Activated CD4-positive, alpha-beta T cell treated with anti-CD3 and anti-CD28 coated beads, Interleukin-2, amount 50 U/mL, for 4 hours (primary cell): Measurements from ENCODE around the gene NDRG4.

ENCODE experiments used
- DNase-seq, 2 experiments: peaks; one replicate each; pipeline ENCODE4 v3.0.0-alpha.2; 2020

Gene NDRG4

GRCh38 chr16:58497468-58497867, 2.5 kb upstream of the NDRG4 start:
- DNase-seq: no peak

DNA sequence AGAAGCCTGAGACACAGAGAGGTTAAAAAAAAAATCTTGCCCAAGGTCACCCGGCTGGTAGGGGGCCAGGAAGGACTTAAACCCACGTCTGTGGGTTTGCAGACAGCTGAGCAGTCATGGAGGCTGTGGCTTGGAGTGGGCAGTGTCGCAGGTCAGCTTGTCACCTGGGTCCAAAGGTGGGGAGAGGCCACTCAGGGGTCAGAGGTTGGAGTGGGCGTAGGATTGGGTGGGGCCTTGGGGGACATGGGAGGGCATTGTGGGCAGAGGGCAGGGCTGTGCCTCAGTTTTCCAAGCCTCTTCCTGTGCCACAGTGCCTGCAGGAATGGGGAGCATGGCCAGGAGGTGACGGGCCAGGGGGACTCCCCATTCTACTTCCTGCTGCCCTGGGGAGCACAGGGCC, 2.0 kb upstream of the NDRG4 start:
- DNase-seq: no peak

GRCh38 chr16:58498341-58499091, 1.4 kb upstream of the NDRG4 start:
- no peak for DNase-seq

DNA sequence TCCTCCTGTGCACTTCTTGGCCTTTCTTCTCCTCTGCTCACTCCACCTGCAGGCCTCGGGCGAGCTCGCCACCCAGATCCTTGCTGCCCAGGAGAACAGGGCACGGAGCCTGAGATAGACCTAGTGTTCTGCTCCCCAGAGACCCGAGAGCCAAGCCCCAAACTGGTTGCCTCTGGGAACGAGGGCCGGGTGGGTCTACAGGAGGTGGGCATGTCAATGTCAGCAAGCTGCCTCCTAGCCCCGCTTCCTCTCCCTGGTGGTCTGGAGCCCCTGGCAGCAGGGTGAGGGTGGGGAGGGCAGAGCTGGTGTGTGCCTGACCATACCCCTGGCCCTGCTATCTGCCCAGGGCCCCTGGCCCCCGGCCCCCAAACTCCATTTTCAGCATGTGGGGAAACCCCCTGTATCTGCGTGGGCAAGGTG, 841 bp upstream of the NDRG4 start:
- DNase-seq: no peak

GRCh38 chr16:58500430-58501241, 693 bp downstream of the NDRG4 start:
- DNase-seq: peak in 1 of 2 experiments; percentile 22

DNA sequence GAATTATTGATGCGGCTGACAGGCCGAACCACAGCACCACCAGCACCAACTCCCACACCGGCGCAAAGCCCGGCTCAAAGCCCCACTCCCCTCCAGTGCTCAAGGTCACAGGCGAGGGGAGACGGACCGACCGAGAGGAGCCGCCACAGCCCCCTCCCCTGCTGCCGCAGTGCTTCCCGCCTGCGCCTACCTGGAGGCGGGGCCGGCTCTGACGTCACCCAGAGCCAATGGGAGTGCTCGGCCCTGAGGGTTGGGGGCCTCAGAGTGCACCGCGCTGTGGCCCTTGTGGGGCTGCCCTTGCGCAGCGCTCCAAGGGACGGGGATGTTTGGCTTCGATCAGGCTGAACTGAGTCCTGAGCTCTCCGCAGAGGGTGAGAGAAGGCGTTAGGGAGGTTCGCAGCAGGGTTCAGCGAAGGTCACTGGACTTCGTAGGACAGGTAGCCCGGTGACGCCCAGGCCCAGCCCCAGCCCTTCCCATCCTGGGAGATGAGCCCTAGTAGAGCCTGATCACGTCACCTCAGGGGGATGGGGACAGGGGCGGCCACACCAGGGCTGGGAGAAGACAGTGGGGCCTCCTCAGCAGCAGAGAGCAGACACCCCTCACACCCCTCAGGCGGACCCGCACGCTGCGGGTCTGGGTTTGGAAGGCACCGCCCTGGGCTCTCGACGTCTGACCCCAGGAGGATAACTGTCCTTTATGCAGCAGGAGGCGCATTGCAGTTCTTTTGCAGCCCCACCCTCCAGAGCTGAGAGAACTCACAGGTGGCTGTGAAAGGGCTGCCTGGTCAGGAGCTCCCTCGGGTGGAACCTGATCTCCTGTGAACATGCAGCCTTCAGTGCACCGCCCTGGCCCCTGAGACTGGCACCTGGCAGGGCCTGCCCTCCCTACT, 1.5 kb downstream of the NDRG4 start:
- DNase-seq: peak; percentile 35 to 42

DNA sequence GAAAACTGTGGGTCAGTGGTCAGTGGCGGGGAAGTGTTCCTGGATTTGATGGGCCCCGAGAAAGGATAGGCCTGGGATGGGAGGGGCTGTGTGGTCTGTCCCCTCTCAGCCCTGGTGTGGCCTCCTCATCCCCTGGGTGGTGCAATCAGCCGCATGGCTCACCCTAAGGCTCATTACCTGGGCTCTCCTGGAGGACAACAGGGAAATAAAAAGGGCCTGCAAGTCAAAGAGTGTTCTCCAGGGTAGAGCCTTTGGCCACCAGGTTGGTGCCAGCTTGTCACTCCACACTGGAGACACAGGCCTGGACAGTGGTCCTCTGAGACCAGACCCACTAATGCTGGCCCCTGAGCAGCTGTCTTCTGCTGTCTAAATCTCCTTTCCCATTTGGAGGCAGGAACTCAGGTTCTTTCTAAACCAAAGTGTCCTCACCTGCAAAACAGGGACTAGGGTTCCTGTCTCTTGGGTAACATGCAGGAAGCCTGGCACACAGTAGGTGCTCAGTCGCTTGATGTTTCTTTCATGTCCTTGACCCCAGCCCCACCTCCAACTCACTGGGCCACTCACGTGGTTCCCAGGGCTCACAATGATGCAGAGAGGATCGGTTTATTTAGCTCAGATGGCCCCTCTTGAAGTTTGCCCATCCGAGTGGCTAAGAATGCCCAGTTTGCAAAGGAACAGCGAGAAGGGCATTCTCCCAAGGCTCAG, 2.4 kb downstream of the NDRG4 start:
- DNase-seq: no peak

DNA sequence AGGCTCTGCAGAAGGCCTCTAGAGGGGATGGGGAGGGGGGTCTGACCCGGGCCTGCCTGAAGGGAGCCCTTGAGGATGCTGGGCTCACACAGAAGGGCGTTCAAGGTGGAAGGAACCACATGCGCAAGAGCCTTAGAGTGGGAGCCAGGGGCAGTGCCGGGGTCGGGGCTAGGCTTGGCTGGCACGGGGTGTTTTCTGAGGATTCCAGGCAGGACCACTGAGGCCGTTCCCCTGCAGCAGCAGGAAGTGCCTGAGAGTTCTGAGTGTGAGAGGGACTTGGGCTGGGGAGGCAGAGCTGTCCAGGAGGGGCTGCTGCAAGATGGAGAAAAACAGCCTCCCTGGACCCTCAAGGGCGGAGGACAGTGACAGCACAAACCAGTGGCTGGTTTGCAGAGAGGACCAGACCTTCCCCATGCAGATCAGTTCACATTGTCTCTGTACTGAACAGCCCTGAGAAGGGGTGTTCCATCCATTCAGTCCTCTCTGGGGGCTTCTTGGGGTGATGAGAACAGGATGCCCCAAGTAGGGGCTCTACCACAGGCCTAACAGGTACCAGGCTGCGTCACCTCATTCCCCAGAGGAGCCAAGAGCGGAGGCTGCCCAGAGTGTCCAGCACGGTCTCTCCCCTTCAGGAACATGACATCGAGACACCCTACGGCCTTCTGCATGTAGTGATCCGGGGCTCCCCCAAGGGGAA, 3.4 kb downstream of the NDRG4 start:
- DNase-seq: no peak

DNA sequence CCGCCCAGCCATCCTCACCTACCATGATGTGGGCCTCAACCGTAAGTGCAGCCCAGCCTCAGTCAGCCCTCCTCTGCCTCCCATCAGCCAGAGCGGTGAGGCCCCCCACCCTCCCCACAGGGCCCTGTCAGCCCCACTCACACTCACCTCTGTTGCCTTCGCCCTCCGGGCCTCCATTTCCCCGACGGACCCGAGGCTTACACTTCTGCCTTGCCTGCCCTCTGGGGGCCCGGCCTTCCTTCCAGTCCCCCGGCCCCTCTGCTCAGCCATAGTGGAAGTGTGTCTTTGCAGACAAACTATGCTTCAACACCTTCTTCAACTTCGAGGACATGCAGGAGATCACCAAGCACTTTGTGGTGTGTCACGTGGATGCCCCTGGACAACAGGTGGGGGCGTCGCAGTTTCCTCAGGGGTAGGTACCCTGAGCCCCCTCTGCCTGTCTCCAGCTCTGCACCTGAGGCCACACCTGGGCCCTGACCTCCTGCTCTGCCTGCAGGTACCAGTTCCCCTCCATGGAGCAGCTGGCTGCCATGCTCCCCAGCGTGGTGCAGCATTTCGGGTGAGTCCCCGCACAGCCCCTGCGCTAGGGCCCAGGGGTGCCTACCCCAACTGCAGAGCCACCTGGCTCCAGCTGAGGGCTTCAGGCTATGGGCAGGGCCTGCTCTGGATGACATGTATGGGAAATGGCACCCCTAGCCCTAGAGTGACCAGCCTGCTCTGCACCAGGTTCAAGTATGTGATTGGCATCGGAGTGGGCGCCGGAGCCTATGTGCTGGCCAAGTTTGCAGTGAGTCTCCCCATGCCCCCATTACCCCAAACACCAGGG, 4.1 kb downstream of the NDRG4 start:
- no peak for DNase-seq

DNA sequence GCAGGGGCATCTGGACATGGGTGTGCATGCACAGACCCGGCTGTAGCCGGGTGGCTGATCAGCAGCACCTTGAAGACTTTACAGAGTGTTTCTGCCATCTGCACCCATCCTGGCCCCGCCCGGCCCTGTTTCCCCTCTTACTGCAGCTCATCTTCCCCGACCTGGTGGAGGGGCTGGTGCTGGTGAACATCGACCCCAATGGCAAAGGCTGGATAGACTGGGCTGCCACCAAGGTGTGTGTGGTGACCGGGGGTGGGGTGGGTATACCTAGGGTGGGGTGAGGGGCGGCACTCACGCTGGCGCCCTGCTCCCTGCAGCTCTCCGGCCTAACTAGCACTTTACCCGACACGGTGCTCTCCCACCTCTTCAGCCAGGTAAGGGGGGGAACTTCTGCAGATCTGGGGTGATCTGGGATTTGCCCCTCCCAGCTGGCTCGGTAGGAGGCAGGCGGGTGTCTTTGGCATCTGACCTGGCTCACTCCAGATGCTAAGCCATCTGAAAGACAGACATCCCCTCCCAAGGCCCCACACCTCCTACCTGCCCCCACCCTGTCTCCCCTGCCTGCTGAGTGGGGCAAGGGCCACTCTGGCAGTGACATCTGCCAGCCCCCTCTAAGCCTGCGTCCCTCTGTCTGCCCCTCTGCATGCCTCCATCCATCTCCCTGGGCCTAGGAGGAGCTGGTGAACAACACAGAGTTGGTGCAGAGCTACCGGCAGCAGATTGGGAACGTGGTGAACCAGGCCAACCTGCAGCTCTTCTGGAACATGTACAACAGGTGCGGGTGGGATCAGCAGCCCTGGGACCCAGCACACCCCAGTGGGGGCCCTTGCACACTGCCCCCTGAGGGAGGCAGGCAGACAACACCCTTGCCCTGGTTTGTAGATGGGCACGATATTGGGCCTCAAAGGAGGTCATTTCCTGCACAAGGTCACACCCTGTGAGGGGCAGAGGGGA, 6.6 kb downstream of the NDRG4 start:
- DNase-seq: no peak

GRCh38 chr16:58507195-58507962, 7.4 kb downstream of the NDRG4 start:
- no peak for DNase-seq

DNA sequence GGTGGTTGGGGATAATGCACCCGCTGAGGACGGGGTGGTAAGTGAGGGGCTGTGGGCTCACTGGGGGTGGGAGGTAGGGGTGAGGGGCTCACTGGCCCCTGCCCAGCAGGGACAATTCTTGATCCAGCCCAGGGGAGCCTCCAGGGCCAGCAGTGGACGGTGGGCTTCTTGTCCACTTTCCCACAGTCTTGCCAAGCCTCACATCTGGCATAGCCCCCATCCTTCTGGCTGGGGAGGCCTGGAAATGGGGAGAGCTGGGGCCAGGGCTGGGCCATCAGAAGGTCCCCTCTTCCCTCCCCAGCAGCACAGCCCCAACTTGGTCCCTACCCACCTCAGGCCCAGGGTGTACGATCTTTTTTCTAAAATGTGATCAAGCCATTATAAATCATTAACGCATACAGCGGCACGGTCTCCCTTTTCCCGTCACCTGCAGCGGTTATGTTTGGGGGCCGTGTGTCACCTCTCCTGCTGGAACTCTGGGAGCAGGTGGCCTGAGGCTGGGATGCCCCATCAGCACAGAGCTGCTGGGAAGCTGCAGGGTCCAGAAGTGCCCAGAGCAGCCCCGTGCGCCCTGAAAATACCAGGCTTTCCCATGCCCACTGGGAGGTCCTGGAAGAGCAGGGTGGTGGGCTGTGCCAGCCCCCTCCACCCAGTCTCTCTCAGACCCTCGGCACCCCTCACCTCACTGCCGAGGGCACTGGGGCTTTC, 8.2 kb downstream of the NDRG4 start:
- no peak for DNase-seq

DNA sequence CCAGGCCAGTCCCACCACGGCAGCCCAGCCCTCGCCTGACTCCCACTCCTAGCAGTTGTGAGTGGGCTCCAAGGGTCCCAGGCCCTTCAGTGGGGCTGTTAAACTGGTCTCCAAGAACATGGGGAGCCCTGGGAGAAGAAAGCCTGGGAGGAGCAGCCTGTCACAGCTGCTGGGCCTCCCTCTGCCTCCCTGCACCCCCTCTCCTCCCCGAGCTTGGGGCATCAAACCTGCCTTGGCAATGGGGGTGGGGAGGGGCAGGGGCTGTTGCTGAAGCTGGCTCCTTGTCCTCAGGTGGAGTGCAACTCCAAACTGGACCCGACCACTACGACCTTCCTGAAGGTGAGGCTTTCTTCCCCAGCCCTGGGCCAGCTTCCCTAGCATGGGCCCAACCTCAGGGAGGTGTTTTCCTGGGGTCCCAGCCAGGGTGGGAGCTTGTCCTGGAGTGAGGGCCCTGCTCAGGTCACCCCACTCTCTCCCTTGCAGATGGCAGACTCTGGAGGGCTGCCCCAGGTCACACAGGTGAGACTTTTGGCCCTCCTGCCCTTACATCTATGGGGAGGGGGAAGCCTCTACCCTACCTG, 8.8 kb downstream of the NDRG4 start:
- no peak for DNase-seq

DNA sequence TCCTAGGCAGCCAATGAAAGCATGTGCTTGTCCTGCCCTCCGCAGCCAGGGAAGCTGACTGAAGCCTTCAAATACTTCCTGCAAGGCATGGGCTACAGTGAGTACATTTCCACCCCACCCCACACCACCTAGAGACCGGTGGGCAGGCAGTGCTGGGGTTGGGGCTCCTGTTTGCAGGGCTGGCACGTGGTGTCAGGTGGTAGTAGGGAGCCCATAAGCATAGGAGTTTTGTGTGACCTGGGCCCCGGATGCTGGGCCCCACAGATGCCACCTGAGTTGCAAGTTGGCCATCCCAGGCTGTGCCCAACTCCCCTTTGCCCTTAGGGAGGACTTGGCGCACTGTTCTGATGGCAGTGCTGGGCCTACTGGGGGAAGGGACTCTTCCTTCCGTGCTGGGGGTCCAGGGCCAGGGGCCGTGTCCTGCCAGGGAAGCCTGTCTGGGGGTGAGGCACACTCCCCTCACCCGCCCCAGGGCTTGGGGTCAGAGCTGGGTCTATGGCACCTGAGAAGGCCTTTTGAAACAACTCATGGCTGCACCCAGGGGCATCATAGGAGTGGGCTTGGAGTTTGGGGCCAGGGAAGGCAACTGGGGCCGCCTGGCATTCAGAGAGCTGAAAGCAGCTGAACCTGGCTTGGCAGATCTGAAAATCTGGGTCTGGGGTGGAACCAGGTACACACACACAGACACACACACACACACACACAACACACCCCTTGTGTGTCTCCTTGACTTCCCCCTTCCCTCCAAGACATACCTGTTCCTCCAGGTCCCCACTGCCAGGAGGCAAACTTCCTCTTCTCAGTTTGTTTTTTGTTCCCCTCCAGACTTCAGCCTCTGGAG, 9.5 kb downstream of the NDRG4 start:
- DNase-seq: no peak

- DNase-seq: no peak
Measured at GRCh38 chr16:58510097-58510775, 10.3 kb downstream of the NDRG4 start.
